ENCODE measurements around the gene ZNF436.

The ZNF436 gene

GRCh38 chr1:23402286-23403037, 32.8 kb upstream of the ZNF436 start:
- TF ChIP-seq CTCF (IDR thresholded peaks at IDR 0.05; ENCODE audit: unreplicated experiment in 3 of 3) = no peak
- H3K4me3 Mint-ChIP-seq = no peak overlapping the region
- peak overlapping the region in 2 of 3 experiments; percentile 17 to 66 for H3K27ac Mint-ChIP-seq
- no peaks in the 10 kb centered on the region for H3K27me3 Mint-ChIP-seq (ENCODE audit: low read depth)
- peaks cover 14% of the 10 kb centered on the region for H3K36me3 Mint-ChIP-seq (ENCODE audit: low read depth)
- peaks cover 43% of the 10 kb centered on the region for H3K4me1 Mint-ChIP-seq
- H3K9me3 Mint-ChIP-seq = no peaks in the 10 kb centered on the region

- H3K9me3 Mint-ChIP-seq = no peaks in the 10 kb centered on the region
- no peak for TF ChIP-seq CTCF (IDR thresholded peaks at IDR 0.05; ENCODE audit: unreplicated experiment in 3 of 3)
- H3K4me3 Mint-ChIP-seq = no peak overlapping the region
- no peaks in the 10 kb centered on the region for H3K27me3 Mint-ChIP-seq (ENCODE audit: low read depth)
- H3K4me1 Mint-ChIP-seq = peaks cover 47% of the 10 kb centered on the region
- H3K36me3 Mint-ChIP-seq (ENCODE audit: low read depth) = peaks cover 19% of the 10 kb centered on the region
- peak overlapping the region in 1 of 3 experiments; percentile 33 for H3K27ac Mint-ChIP-seq
Measured at GRCh38 chr1:23401313-23401712, 31.7 kb upstream of the ZNF436 start.

- TF ChIP-seq CTCF (IDR thresholded peaks at IDR 0.05; ENCODE audit: unreplicated experiment in 3 of 3) = no peak
- no peaks in the 10 kb centered on the region for H3K9me3 Mint-ChIP-seq
- H3K27me3 Mint-ChIP-seq (ENCODE audit: low read depth) = no peaks in the 10 kb centered on the region
- H3K4me3 Mint-ChIP-seq = no peak overlapping the region
- peaks cover 22% of the 10 kb centered on the region for H3K36me3 Mint-ChIP-seq (ENCODE audit: low read depth)
- H3K4me1 Mint-ChIP-seq = peaks cover 47% of the 10 kb centered on the region
- peak overlapping the region in 1 of 3 experiments; percentile 58 for H3K27ac Mint-ChIP-seq
Measured at GRCh38 chr1:23400324-23401114, 30.9 kb upstream of the ZNF436 start.

GRCh38 chr1:23399229-23399628, 29.6 kb upstream of the ZNF436 start:
- no peaks in the 10 kb centered on the region for H3K9me3 Mint-ChIP-seq

GRCh38 chr1:23397908-23398307, 28.3 kb upstream of the ZNF436 start:
- Mint-ChIP-seq H3K27ac (peak overlapping the region in 2 of 3 experiments; percentile 65 to 71), H3K4me1 (peaks cover 47% of the 10 kb centered on the region), H3K36me3 (ENCODE audit: low read depth) (peaks cover 28% of the 10 kb centered on the region), H3K27me3 (ENCODE audit: low read depth) (no peaks in the 10 kb centered on the region), H3K9me3 (no peaks in the 10 kb centered on the region), H3K4me3 (no peak overlapping the region)
- TF ChIP-seq CTCF (IDR thresholded peaks at IDR 0.05; ENCODE audit: unreplicated experiment in 3 of 3) = no peak

More at GRCh38 chr1:23399229-23399628, 29.6 kb upstream of the ZNF436 start:
- Mint-ChIP-seq H3K36me3 (ENCODE audit: low read depth) (peaks cover 28% of the 10 kb centered on the region), H3K27ac (no peak overlapping the region), H3K4me1 (peaks cover 56% of the 10 kb centered on the region), H3K27me3 (ENCODE audit: low read depth) (no peaks in the 10 kb centered on the region), H3K4me3 (no peak overlapping the region)
- no peak for TF ChIP-seq CTCF (IDR thresholded peaks at IDR 0.05; ENCODE audit: unreplicated experiment in 3 of 3)
